Measurements from ENCODE around the gene HSPE1.
"Not testable (repeated sequence)": the region's sequence is repeated elsewhere in the genome, so short reads cannot be mapped to it uniquely, and the experiment has no call there.

The HSPE1 gene

GRCh38 chr2:197497326-197497725, 2.9 kb upstream of the HSPE1 start:
- DNase-seq (ENCODE audit: insufficient read length, low spot score) = no peak
- FAIRE-seq = no peak

GRCh38 chr2:197498235-197498936, 1.8 kb upstream of the HSPE1 start:
- FAIRE-seq = no peak
- DNase-seq (ENCODE audit: insufficient read length, low spot score) = no peak

DNA sequence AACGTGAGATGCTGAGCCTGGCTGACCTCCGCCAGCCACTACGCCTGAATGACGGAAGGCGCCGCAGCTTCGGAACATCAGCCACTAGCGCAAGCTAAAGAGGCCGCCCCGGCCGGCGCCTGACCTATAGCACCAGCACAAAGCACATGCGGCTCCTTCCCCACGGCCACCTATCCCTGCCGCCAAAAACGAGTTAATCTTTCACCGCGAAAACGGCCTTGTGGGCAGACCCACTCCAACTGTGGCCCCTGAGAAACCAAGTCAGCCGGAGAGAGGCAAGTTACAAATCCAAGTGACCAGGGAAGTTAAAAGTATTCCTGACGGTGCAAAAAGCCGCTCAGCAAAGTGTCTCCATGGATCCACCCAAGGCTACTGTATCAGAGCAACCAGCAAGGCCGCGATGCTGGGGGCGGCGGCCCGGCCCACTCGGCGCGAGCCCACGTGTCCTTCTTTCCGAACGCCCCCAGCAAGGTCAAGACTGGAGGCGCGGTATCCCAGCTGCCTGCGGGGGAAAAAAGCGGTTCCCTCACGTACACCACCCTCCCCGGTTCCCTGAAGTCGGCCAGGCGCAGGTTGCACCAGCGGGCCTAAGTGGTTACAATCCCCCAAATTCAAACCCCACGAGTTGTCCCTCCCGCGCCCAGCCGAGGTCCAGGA, 1.1 kb upstream of the HSPE1 start:
- no peak for FAIRE-seq
- DNase-seq (ENCODE audit: insufficient read length, low spot score) = peak; percentile 20

- no peak for DNase-seq (ENCODE audit: insufficient read length, low spot score)
- FAIRE-seq = no peak
Measured at GRCh38 chr2:197500503-197501131, 438 bp downstream of the HSPE1 start.

DNA sequence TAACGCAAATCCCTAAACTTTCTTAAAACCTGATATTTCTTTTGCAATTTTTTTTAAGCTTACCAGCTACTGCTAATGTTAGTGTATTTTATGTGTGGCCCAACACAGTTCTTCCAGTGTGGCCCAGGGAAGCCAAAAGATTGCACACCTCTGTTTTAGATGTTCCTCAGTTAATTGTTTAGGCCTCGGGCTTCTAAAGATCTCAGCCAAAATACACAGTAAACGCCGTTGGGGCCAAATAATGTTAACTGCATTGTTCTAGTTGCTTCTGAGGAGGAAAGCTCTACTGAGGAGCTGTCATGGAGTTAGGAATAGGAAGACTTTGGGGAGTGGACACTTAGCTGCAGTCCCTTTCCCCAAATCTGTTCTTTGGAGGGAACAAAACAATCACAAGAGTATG, 2.0 kb downstream of the HSPE1 start:
- DNase-seq (ENCODE audit: insufficient read length, low spot score) (no peak), FAIRE-seq (no peak)

DNA sequence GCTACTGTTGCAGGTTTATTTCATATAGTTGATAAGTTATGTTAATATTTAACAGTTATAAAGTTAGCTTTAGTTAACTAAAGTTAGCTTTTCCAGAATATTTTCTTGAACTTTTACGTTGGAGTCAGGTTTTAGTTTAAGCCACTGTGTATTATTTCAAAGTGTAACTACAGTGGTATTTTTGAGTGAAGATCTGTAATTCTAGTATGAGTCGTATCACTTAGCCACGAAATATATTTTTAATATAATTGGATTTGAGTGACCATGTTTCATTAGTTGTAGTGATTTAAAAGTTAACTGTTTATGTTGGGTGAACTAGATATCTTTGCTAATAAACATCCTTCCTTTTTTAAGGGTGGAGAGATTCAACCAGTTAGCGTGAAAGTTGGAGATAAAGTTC, 2.5 kb downstream of the HSPE1 start:
- FAIRE-seq (no peak), DNase-seq (ENCODE audit: insufficient read length, low spot score) (no peak)

DNA sequence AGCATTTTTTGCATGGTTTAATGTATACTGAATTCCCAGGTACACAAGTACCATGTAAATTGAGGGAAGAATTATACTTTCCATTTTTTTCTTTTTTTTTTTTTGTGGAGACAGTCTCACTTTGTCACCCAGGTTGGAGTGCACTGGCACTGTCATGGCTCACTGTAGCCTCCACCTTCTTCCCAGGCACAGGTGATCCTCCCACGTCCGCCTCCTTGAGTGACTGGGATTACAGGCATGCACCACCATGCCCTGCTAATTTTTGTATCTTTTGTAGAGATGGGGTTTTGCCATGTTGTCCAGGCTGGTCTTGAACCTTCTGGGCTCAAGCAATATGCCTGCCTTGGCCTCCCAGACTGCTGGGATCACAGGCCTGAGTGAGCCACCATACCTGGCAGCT, 3.8 kb downstream of the HSPE1 start:
- FAIRE-seq (no peak), DNase-seq (ENCODE audit: insufficient read length, low spot score) (no peak)

DNA sequence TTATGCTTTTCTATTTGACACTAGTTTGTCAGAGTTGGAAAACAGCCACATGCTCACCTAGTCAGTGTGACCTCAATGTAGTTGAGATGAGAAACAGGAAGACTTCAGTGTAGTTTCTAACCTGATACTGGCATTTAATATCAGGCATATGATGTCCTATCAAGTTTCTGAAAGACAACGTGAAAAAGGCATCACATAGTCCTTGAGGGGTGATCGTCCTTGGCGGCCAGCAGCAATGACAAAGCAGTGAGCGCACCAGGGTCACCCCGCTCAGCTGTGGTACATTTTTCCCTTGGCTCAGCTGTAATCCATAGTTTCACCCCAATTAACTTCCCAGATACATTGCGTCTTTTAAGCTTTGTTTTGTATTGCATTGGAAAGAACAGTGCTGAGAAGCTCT, 4.3 kb downstream of the HSPE1 start:
- FAIRE-seq (no peak), DNase-seq (ENCODE audit: insufficient read length, low spot score) (no peak)

DNA sequence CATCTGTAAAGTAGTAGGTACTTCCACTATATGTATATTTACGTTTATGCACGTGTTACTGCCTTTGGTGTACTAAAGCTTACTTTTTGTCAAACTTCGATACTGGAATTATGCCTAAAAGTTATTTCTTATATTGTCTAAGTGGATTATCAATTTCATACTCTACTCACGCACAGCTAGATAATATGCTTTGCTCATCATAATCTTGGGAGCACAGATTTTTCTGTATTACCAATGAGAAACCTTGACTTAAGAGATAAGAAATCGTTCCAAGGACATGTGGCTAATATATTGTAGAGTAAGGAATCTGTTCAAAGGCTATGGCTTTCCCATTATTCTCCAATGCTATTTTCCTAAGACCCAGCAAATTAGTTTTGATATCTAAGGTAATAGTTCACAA, 6.5 kb downstream of the HSPE1 start:
- DNase-seq (ENCODE audit: insufficient read length, low spot score) (no peak), FAIRE-seq (no peak)

- FAIRE-seq = no peak
- no peak for DNase-seq (ENCODE audit: insufficient read length, low spot score)
Measured at GRCh38 chr2:197513915-197514314, 13.7 kb downstream of the HSPE1 start.

GRCh38 chr2:197514754-197515153, 14.6 kb downstream of the HSPE1 start:
- FAIRE-seq = no peak
- peak; percentile 21 for DNase-seq (ENCODE audit: insufficient read length, low spot score)

GRCh38 chr2:197515315-197515738, 15.1 kb downstream of the HSPE1 start:
- DNase-seq (ENCODE audit: insufficient read length, low spot score) (no peak), FAIRE-seq (no peak)

GRCh38 chr2:197515739-197516392, 15.7 kb downstream of the HSPE1 start, which contains the start of gene MOB4:
MOB4 (plus strand) TSS chr2:197516066; CDS start chr2:197516087, 21 bp downstream.
- FAIRE-seq (peak; percentile 88), DNase-seq (ENCODE audit: insufficient read length, low spot score) (peak; percentile 90)

DNA sequence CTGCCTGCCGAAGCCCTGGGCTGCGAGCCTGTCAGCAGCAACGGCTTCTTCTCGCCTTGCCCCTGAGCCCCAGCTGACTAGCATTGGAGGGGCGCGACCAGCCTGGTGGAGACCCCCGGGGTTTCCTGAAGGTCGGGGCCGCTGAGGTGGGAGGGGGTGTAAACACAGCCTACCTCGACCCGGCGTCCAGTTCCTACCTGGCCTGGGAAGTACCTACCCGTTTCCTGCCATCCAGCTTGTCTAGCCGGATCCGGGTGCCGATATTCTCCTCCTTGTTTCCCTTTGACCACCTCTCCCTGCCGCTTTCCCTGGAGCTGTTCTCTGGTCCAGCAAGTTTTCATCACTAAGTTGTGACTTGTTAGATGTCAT, 16.2 kb downstream of the HSPE1 start:
- FAIRE-seq = no peak
- DNase-seq (ENCODE audit: insufficient read length, low spot score) = no peak

GRCh38 chr2:197517150-197517549, 17.0 kb downstream of the HSPE1 start:
- no peak for FAIRE-seq
- DNase-seq (ENCODE audit: insufficient read length, low spot score) = no peak

DNA sequence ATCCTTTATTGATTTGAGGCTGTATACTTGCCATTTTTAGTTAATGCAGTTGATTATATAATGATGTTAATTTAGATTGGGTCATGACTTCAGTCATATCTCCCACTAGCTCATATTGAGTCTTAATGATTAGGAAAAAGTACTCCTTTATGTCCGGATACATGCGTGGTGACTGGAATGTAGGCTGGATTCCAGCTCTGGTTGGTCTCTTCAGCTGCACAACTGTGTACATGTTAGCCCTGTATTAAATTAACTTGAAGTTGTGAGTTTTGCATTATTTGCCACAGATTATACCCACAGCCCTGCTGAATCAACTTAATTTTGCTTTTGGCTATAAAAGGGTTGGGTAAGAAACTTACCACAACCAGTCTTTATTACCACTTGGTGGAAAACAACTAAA, 38.2 kb downstream of the HSPE1 start:
- no peak for FAIRE-seq
- no peak for DNase-seq (ENCODE audit: insufficient read length, low spot score)

GRCh38 chr2:197539734-197540133, 39.6 kb downstream of the HSPE1 start:
- DNase-seq (ENCODE audit: insufficient read length, low spot score) (no peak), FAIRE-seq (no peak)

- no peak for DNase-seq (ENCODE audit: insufficient read length, low spot score)
- FAIRE-seq = no peak
Measured at GRCh38 chr2:197543206-197543605, 43.0 kb downstream of the HSPE1 start.

DNA sequence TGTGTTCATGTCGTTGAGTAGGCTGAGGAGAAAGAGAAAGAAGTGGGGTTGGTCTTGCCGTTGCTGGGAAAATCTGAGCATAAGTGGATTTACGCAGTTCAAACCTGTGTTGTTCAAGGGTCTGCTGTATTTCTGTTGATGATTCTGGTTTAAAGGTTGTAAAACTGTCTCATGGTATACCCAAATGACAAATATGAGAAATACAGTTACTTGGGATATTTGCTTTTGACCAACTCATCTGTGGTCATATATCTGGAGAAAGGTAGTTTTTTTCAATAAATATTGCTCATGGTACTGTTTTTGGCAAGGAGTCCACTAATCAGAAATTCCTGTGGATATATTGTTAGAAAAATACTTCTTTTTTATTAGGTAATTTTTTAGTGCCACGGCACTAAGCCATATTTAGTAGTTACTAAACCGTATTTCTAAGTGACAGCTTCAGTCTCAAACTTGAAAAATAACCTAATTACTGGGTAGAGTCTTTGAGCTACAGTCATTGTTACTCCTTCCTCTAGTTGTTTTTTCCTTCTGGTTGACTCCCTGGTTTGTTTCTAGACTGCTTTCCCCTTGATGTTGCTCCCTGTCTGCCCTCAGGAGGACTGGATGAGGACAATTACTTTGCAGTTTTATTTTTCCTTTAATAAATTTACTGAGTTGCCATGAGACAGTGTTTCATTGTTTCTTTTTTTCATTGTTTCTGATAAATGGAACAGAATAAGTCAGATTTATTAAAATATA, 47.2 kb downstream of the HSPE1 start:
- FAIRE-seq = no peak
- no peak for DNase-seq (ENCODE audit: insufficient read length, low spot score)

- no peak for FAIRE-seq
- no peak for DNase-seq (ENCODE audit: insufficient read length, low spot score)
Measured at GRCh38 chr2:197548582-197548981, 48.4 kb downstream of the HSPE1 start.

GRCh38 chr2:197551260-197551659, 51.1 kb downstream of the HSPE1 start:
- FAIRE-seq; DNase-seq (ENCODE audit: insufficient read length, low spot score): not testable (repeated sequence)
